ENCODE measurements around the gene PLEKHA5. TPM values are rescaled to one million over a fixed set of nuclear protein-coding genes. Genes with fewer than 3 reads are reported as not detected.

Gene PLEKHA5
- total RNA-seq, 2 donors from 2014 or later: 53.2 to 59.4 TPM

DNA sequence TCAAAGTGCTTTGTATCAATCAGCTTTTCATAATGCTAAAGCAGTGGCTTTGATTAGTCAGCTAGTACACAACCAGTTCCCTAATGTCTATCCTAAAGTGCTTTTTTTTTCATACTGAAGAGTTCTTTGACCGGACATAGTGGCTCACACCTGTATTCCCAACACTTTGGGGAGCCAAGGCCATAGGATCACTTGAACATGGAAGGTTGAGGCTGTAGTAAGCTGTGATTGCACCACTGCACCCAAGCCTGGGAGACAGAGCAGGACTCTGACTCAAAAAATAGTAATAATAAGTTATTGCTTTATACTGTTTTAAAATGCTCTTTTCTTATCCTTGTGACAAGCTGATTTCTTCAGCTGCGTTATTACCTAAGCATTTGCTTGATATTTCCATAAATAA lies 155.1 kb downstream of the PLEKHA5 start:
- no peak for DNase-seq (ENCODE audit: low spot score)
- H3K27me3 ChIP-seq: no peaks in the 10 kb centered on the region
- no peaks in the 10 kb centered on the region for H3K9me3 ChIP-seq
- TF ChIP-seq CTCF (IDR thresholded peaks at IDR 0.05): no peak
- H3K36me3 ChIP-seq: peaks cover 15% of the 10 kb centered on the region
- peaks cover 0 to 5% of the 10 kb centered on the region in 2 donors for H3K4me1 ChIP-seq
- H3K27ac ChIP-seq: no peak overlapping the region
- no peak overlapping the region for H3K4me3 ChIP-seq

GRCh38 chr12:19285793-19286448 lies 156.4 kb downstream of the PLEKHA5 start:
- H3K27ac ChIP-seq: no peak overlapping the region
- DNase-seq (ENCODE audit: low spot score): no peak
- H3K4me3 ChIP-seq: no peak overlapping the region
- peaks cover 20% of the 10 kb centered on the region for H3K36me3 ChIP-seq
- H3K4me1 ChIP-seq: peaks cover 0 to 5% of the 10 kb centered on the region in 2 donors
- no peaks in the 10 kb centered on the region for H3K9me3 ChIP-seq
- TF ChIP-seq CTCF (IDR thresholded peaks at IDR 0.05): no peak
- no peaks in the 10 kb centered on the region for H3K27me3 ChIP-seq

DNA sequence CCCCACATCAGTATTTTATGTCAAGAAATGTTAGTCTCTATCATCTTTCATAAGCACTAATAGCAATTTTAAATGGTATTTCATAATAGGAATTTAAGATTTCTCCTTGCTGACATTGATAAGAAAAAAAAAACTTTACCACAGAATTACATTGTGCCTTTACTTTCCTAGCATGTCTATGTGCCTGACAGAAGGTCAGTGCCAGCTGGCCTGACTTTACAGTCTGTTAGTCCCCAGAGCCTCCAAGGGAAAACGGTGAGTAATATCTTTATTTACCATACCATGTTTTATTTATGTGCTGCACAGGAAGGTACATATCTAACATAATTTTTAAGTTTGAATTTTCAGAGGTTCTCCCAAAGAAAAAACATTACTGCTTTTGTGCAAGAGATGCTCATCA lies 157.8 kb downstream of the PLEKHA5 start:
- H3K36me3 ChIP-seq: peaks cover 22% of the 10 kb centered on the region

GRCh38 chr12:19288161-19288560 lies 158.6 kb downstream of the PLEKHA5 start:
- H3K36me3 ChIP-seq: peaks cover 22% of the 10 kb centered on the region
- peaks cover 0 to 5% of the 10 kb centered on the region in 2 donors for H3K4me1 ChIP-seq
- H3K4me3 ChIP-seq: no peak overlapping the region
- no peak for DNase-seq (ENCODE audit: low spot score)
- no peaks in the 10 kb centered on the region for H3K9me3 ChIP-seq
- H3K27ac ChIP-seq: no peak overlapping the region
- TF ChIP-seq CTCF (IDR thresholded peaks at IDR 0.05): no peak
- no peaks in the 10 kb centered on the region for H3K27me3 ChIP-seq

More for the DNA sequence above, 157.8 kb downstream of the PLEKHA5 start:
- no peak overlapping the region for H3K4me3 ChIP-seq
- H3K27ac ChIP-seq: peak overlapping the region in 1 of 2 donors; percentile 2
- no peaks in the 10 kb centered on the region for H3K9me3 ChIP-seq
- no peak for TF ChIP-seq CTCF (IDR thresholded peaks at IDR 0.05)
- no peak for DNase-seq (ENCODE audit: low spot score)
- H3K27me3 ChIP-seq: no peaks in the 10 kb centered on the region
- peaks cover 0 to 5% of the 10 kb centered on the region in 2 donors for H3K4me1 ChIP-seq

DNA sequence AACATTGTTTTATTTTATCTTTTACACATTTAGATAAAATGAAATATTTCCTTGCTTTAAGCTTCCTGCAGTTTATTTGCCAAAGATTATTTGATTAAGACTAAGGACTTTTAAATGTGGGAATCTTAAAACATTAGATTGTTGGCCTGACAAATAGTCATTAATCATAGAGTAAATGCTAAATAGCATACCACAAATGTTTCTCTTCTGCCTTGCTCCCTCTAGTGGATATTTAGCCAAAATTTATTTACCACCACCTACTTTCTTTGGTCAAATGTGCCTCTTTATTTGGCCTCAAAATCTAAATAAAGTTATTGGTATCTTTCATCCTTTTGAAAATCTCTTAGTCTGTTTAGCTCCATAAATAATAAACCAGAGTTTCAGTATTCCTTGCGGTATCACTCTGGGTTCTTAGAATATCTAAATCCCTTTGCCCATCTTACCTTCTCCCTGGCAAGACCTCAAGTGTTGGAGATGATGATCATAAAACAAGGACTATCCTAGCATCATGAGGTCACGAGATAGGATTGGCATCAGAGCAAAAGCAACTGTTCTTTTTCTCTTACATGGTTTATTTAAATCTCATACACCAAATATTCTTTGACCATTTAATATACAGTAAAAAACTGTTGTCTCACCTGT lies 159.2 kb downstream of the PLEKHA5 start:
- H3K36me3 ChIP-seq: peaks cover 18% of the 10 kb centered on the region
- H3K9me3 ChIP-seq: no peaks in the 10 kb centered on the region
- no peak overlapping the region for H3K27ac ChIP-seq
- no peak for DNase-seq (ENCODE audit: low spot score)
- H3K27me3 ChIP-seq: no peaks in the 10 kb centered on the region
- no peak overlapping the region for H3K4me3 ChIP-seq
- peaks cover 0 to 5% of the 10 kb centered on the region in 2 donors for H3K4me1 ChIP-seq
- TF ChIP-seq CTCF (IDR thresholded peaks at IDR 0.05): peak; percentile 51 to 77

All from right atrium auricular region (tissue), 2 donors.